ENCODE results near the gene KCNG4.
A peak's percentile ranks its signal among the peaks of the same experiment; 100 is the strongest.

The KCNG4 gene

GRCh38 chr16:84262939-84263338 is 23.1 kb upstream of the KCNG4 start:
- no peak for DNase-seq (ENCODE audit: low spot score)

GRCh38 chr16:84262031-84262430 is 22.2 kb upstream of the KCNG4 start:
- no peak for DNase-seq (ENCODE audit: low spot score)

GRCh38 chr16:84260766-84261554 is 21.1 kb upstream of the KCNG4 start:
- no peak for DNase-seq (ENCODE audit: low spot score)

GRCh38 chr16:84259691-84260090 is 19.9 kb upstream of the KCNG4 start:
- no peak for DNase-seq (ENCODE audit: low spot score)

- DNase-seq (ENCODE audit: low spot score): no peak
Observed at GRCh38 chr16:84258266-84258665, 18.5 kb upstream of the KCNG4 start.

GRCh38 chr16:84255050-84255810 is 15.4 kb upstream of the KCNG4 start:
- no peak for DNase-seq (ENCODE audit: low spot score)

- no peak for DNase-seq (ENCODE audit: low spot score)
Observed at GRCh38 chr16:84254062-84254461, 14.2 kb upstream of the KCNG4 start.

- DNase-seq (ENCODE audit: low spot score): no peak
Observed at GRCh38 chr16:84253173-84253572, 13.4 kb upstream of the KCNG4 start.

GRCh38 chr16:84252184-84252583 is 12.4 kb upstream of the KCNG4 start:
- no peak for DNase-seq (ENCODE audit: low spot score)

- no peak for DNase-seq (ENCODE audit: low spot score)
Observed at GRCh38 chr16:84247844-84248243, 8.0 kb upstream of the KCNG4 start.

- DNase-seq (ENCODE audit: low spot score): no peak
Observed at GRCh38 chr16:84247331-84247730, 7.5 kb upstream of the KCNG4 start.

- no peak for DNase-seq (ENCODE audit: low spot score)
Observed at GRCh38 chr16:84246679-84247077, 6.9 kb upstream of the KCNG4 start.

- no peak for DNase-seq (ENCODE audit: low spot score)
Observed at GRCh38 chr16:84245956-84246678, 6.3 kb upstream of the KCNG4 start.

- no peak for DNase-seq (ENCODE audit: low spot score)
Observed at GRCh38 chr16:84244728-84245127, 4.9 kb upstream of the KCNG4 start.

GRCh38 chr16:84243732-84244131 is 3.9 kb upstream of the KCNG4 start:
- peak; percentile 78 for DNase-seq (ENCODE audit: low spot score)

GRCh38 chr16:84242839-84243238 is 3.0 kb upstream of the KCNG4 start:
- no peak for DNase-seq (ENCODE audit: low spot score)

- no peak for DNase-seq (ENCODE audit: low spot score)
Observed at GRCh38 chr16:84241778-84242177, 2.0 kb upstream of the KCNG4 start.

GRCh38 chr16:84240455-84240854 is 643 bp upstream of the KCNG4 start:
- no peak for DNase-seq (ENCODE audit: low spot score)

- no peak for DNase-seq (ENCODE audit: low spot score)
Observed at GRCh38 chr16:84239141-84239769, 557 bp downstream of the KCNG4 start.

- DNase-seq (ENCODE audit: low spot score): no peak
Observed at GRCh38 chr16:84237994-84238750, 1.6 kb downstream of the KCNG4 start.

- DNase-seq (ENCODE audit: low spot score): no peak
Observed at GRCh38 chr16:84236671-84237070, 3.1 kb downstream of the KCNG4 start.
